ENCODE results near the gene CFAP46.

DNA sequence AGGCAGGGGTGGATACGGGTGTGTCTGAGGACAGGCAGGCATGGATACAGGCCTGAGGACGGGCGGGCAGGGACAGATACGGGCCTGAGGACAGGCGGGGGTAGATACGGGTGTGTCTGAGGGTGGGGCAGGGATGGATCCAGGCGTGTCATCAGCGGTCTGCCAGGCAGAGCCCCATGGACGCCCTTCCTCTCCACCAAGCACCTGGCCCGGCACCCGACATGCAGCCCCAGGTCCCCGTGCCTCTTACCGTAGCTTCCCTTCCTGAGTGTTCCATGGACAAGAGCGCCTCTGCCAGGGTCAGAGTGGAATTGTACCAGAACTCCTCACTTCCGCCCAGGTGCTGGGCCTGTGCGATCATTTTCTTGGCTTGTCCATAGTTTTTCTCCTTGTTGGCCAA lies 81.8 kb downstream of the CFAP46 start:
- TF ChIP-seq GATA3 (IDR thresholded peaks at IDR 0.05; ENCODE audit: low read depth, low read length) (no peak), GATA2 (IDR thresholded peaks at IDR 0.05; ENCODE audit: low read depth, low read length) (no peak)

All from SH-SY5Y (cell line).